Stimulated activated memory B cell treated with anti-CD40 and anti-IgM and Interleukin-4, amounts not matched to agents 10 μg/mL and 1 μg/mL and 100 μg/mL, for 72 hours (primary cell): ENCODE results near the gene NCOR1.
A peak's percentile ranks its signal among the peaks of the same experiment; 100 is the strongest.

ENCODE experiments used
- ATAC-seq: fragments of 150-1000 bp; cut with Tn5 transposase; 2 replicates; pipeline ENCODE4 v1.10.0; 2021
- H3K27ac Mint-ChIP-seq: one replicate; pipeline ENCODE4 v1.8.0; 2022; ENCODE audit warnings: mild to moderate bottlenecking, mixed read lengths
- H3K27me3 Mint-ChIP-seq: one replicate; pipeline ENCODE4 v1.8.0; 2022; ENCODE audit warnings: mixed read lengths
- H3K36me3 Mint-ChIP-seq: one replicate; pipeline ENCODE4 v1.8.0; 2022; ENCODE audit warnings: mixed read lengths
- H3K4me1 Mint-ChIP-seq: one replicate; pipeline ENCODE4 v1.8.0; 2022; ENCODE audit warnings: mixed read lengths
- H3K4me3 Mint-ChIP-seq: one replicate; pipeline ENCODE4 v1.8.0; 2022; ENCODE audit warnings: mild to moderate bottlenecking, moderate library complexity, mixed read lengths
- H3K9me3 Mint-ChIP-seq: one replicate; pipeline ENCODE4 v1.8.0; 2022; ENCODE audit warnings: mixed read lengths

The NCOR1 gene

DNA sequence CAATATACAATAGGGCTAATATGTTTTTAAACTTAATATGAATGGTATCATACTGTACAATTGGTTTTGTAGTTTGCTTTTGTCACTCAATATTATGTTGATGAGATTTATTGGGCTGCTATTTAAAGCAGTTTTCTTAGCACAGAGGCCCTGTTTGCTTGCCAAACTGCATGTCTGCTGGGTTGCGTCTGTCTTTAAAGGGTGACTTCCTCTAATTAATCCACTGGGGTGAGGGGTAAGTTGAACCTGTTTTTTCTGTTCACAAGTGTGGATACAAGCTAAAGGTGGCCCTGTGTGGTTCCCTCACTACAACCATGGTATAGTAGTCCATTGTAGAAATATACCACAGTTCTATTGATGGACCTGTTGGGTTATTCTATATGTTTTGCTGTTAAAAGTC lies 196.0 kb downstream of the NCOR1 start:
- H3K36me3 Mint-ChIP-seq, result peaks cover 49% of the 10 kb centered on the region
- H3K27ac Mint-ChIP-seq, result no peak overlapping the region
- peaks cover 6% of the 10 kb centered on the region for H3K4me1 Mint-ChIP-seq
- no peak overlapping the region for H3K4me3 Mint-ChIP-seq
- no peaks in the 10 kb centered on the region for H3K27me3 Mint-ChIP-seq
- no peaks in the 10 kb centered on the region for H3K9me3 Mint-ChIP-seq
- ATAC-seq, result no peak

DNA sequence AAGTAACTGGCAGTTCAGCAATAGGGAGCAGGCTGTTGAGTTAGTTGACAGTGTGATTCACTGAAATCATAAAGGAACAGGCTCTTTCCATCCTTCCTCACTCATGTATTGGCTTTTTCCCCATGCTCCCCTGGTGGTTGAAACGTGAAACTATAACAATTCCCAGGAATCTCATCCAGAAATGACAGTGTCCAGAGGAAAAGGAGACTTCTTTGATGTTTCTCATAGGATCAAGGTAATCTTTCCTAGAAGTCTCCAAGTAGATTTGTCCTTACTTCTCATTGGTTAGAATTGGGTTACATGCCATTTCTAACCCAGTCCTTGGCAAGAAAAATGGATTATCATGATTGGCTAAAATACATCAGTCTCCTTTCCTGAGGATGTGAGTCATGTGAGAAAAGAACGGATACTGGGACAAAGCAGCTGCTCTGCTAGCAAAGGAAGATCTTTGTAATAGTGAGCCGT lies 201.4 kb downstream of the NCOR1 start:
- no peak for ATAC-seq
- peaks cover 12% of the 10 kb centered on the region for H3K4me1 Mint-ChIP-seq
- H3K27ac Mint-ChIP-seq, result no peak overlapping the region
- no peaks in the 10 kb centered on the region for H3K27me3 Mint-ChIP-seq
- H3K36me3 Mint-ChIP-seq, result peaks cover 42% of the 10 kb centered on the region
- no peaks in the 10 kb centered on the region for H3K9me3 Mint-ChIP-seq
- H3K4me3 Mint-ChIP-seq, result no peak overlapping the region

GRCh38 chr17:16007439-16007838 lies 207.9 kb downstream of the NCOR1 start:
- no peak overlapping the region for H3K27ac Mint-ChIP-seq
- no peaks in the 10 kb centered on the region for H3K27me3 Mint-ChIP-seq
- no peak for ATAC-seq
- peaks cover 72% of the 10 kb centered on the region for H3K36me3 Mint-ChIP-seq
- no peak overlapping the region for H3K4me3 Mint-ChIP-seq
- H3K4me1 Mint-ChIP-seq, result peaks cover 6% of the 10 kb centered on the region
- H3K9me3 Mint-ChIP-seq, result no peaks in the 10 kb centered on the region

DNA sequence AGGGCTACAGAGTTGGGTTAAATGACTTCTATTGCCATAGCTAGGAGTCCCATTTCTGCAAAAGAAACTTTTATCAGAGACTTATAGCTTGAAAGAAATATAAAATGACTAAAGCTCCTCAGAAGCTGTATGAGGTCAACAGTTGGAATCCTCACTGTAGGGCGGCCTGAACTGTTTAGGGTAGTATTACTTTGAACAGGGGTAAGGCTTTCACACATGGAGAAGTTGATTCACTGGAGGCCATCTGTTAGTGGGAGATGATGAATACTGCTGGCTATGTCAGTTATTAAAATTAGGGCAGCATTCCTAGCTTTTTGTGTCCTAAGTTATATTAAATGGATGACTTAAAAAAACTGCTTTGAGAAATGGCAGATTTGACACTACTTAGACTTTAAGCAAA lies 209.7 kb downstream of the NCOR1 start:
- no peaks in the 10 kb centered on the region for H3K9me3 Mint-ChIP-seq
- no peak overlapping the region for H3K27ac Mint-ChIP-seq
- peaks cover 75% of the 10 kb centered on the region for H3K36me3 Mint-ChIP-seq
- H3K27me3 Mint-ChIP-seq, result no peaks in the 10 kb centered on the region
- ATAC-seq, result no peak
- no peak overlapping the region for H3K4me3 Mint-ChIP-seq
- H3K4me1 Mint-ChIP-seq, result peaks cover 17% of the 10 kb centered on the region

DNA sequence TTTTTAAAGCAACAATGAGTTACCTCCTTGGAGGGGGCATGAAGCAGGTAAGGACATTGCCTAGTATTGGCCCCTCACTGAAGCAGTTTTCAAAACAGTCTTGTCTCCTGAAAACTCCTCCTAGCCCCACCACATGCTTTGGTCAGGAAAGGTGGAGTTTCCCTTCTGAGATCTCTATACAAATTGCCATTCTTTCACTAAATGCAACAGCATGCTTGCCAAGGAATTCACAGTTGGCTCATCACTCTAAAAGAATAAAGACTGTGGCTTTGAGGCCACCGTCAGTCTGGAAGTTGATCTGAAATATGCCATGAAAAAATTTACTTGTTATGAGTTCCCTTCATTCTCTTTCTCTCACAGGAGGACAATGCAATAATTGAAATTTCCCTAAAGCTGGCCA lies 211.5 kb downstream of the NCOR1 start:
- no peak overlapping the region for H3K27ac Mint-ChIP-seq

DNA sequence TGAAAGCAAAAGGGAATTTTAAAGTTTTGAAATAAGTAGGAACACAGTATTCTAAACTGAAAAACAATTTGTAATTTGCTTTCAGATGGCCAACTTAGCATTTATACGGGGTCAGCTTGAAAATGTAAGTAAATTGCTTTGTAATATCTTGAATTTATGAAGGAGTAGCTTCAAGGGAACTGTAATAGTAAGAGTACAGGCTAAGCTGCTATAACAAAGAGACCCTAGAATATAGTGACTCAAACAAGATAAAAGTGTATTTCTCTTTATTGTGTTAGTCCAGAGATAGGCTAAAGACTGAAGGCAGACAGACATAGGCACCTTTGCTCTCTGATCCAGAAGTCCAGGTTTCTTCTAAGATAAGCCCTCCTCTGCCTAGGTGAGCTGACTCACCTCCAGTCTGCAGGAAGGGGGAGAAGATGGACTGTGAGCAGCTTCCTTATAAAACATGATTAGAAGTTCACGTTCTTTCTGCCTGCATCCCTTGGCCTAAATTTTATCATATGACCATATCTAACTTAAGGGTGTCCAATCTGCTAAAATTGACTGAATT lies 212.6 kb downstream of the NCOR1 start:
- no peaks in the 10 kb centered on the region for H3K9me3 Mint-ChIP-seq
- no peak for ATAC-seq
- H3K4me3 Mint-ChIP-seq, result no peak overlapping the region
- H3K27me3 Mint-ChIP-seq, result no peaks in the 10 kb centered on the region
- no peak overlapping the region for H3K27ac Mint-ChIP-seq
- peaks cover 57% of the 10 kb centered on the region for H3K36me3 Mint-ChIP-seq
- H3K4me1 Mint-ChIP-seq, result peaks cover 27% of the 10 kb centered on the region

More for the DNA sequence above, 211.5 kb downstream of the NCOR1 start:
- no peak overlapping the region for H3K4me3 Mint-ChIP-seq
- H3K4me1 Mint-ChIP-seq, result peaks cover 22% of the 10 kb centered on the region
- no peaks in the 10 kb centered on the region for H3K27me3 Mint-ChIP-seq
- no peaks in the 10 kb centered on the region for H3K9me3 Mint-ChIP-seq
- peaks cover 68% of the 10 kb centered on the region for H3K36me3 Mint-ChIP-seq
- ATAC-seq, result no peak

- peaks cover 49% of the 10 kb centered on the region for H3K36me3 Mint-ChIP-seq
- H3K27me3 Mint-ChIP-seq, result no peaks in the 10 kb centered on the region
- H3K4me1 Mint-ChIP-seq, result peaks cover 27% of the 10 kb centered on the region
- peak overlapping the region; percentile 85 for H3K4me3 Mint-ChIP-seq
- no peaks in the 10 kb centered on the region for H3K9me3 Mint-ChIP-seq
- H3K27ac Mint-ChIP-seq, result peak overlapping the region; percentile 87
- ATAC-seq, result no peak
These were observed 214.0 kb downstream of the NCOR1 start for GRCh38 chr17:16001226-16001897.

- ATAC-seq, result peak; percentile 70
- peak overlapping the region; percentile 87 for H3K27ac Mint-ChIP-seq
These were observed 215.1 kb downstream of the NCOR1 start for GRCh38 chr17:15999974-16000827.

GRCh38 chr17:15999141-15999973 lies 216.0 kb downstream of the NCOR1 start, which contains the start of the genes TTC19 and ZSWIM7:
Gene TTC19 (plus strand): TSS chr17:15999824. CDS start chr17:15999849, 25 bp downstream.
Gene ZSWIM7 (minus strand): TSS chr17:15999704. CDS start chr17:15999594, 110 bp downstream.
- peak within 1 kb of the TSS; percentile 90 for H3K4me3 Mint-ChIP-seq
- peak within 1 kb of the TSS; percentile 87 for H3K27ac Mint-ChIP-seq
- peaks cover 27% of the 10 kb centered on the region for H3K4me1 Mint-ChIP-seq
- H3K36me3 Mint-ChIP-seq, result peaks cover 37% of the 10 kb centered on the region
- H3K9me3 Mint-ChIP-seq, result no peaks in the 10 kb centered on the region
- ATAC-seq, result peak; percentile 99
- no peaks in the 10 kb centered on the region for H3K27me3 Mint-ChIP-seq

More at GRCh38 chr17:15999974-16000827, 215.1 kb downstream of the NCOR1 start:
- H3K4me1 Mint-ChIP-seq, result peaks cover 27% of the 10 kb centered on the region
- no peaks in the 10 kb centered on the region for H3K27me3 Mint-ChIP-seq
- peaks cover 40% of the 10 kb centered on the region for H3K36me3 Mint-ChIP-seq
- peak overlapping the region; percentile 85 for H3K4me3 Mint-ChIP-seq
- no peaks in the 10 kb centered on the region for H3K9me3 Mint-ChIP-seq

GRCh38 chr17:15998031-15998562 lies 217.2 kb downstream of the NCOR1 start:
- no peaks in the 10 kb centered on the region for H3K27me3 Mint-ChIP-seq
- peaks cover 28% of the 10 kb centered on the region for H3K36me3 Mint-ChIP-seq
- H3K9me3 Mint-ChIP-seq, result no peaks in the 10 kb centered on the region
- H3K4me3 Mint-ChIP-seq, result no peak overlapping the region
- H3K4me1 Mint-ChIP-seq, result peaks cover 27% of the 10 kb centered on the region
- H3K27ac Mint-ChIP-seq, result peak overlapping the region; percentile 87
- no peak for ATAC-seq

GRCh38 chr17:15996322-15996721 lies 219.0 kb downstream of the NCOR1 start:
- Mint-ChIP-seq H3K4me1 (peaks cover 17% of the 10 kb centered on the region), H3K9me3 (no peaks in the 10 kb centered on the region), H3K36me3 (peaks cover 16% of the 10 kb centered on the region), H3K27me3 (no peaks in the 10 kb centered on the region), H3K27ac (no peak overlapping the region), H3K4me3 (no peak overlapping the region)
- ATAC-seq, result no peak

- peaks cover 42% of the 10 kb centered on the region for H3K36me3 Mint-ChIP-seq
- peak; percentile 13 for ATAC-seq
- H3K4me3 Mint-ChIP-seq, result no peak overlapping the region
- no peaks in the 10 kb centered on the region for H3K9me3 Mint-ChIP-seq
- no peaks in the 10 kb centered on the region for H3K27me3 Mint-ChIP-seq
- peaks cover 14% of the 10 kb centered on the region for H3K4me1 Mint-ChIP-seq
- no peak overlapping the region for H3K27ac Mint-ChIP-seq
These were observed 233.4 kb downstream of the NCOR1 start for GRCh38 chr17:15981646-15982580.

DNA sequence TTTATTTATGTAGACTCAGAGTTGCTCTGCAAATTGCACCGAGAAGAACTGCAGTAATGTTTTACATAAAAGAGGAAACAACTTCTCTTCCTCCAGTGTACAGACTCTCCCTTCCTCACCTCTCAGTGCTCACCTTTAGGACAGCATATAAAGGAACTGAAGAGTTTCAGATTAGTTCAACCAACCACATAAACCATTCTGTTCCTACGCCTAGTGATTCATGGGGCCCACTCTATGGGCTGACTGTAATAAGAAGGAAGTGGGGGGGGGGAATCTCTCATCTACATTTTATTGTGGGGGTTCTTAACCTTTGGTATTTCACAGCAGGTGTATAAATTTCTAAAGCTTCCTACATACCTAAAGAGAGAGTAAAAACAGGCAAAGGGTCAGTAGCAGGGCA lies 234.1 kb downstream of the NCOR1 start:
- H3K36me3 Mint-ChIP-seq, result peaks cover 38% of the 10 kb centered on the region
- H3K27ac Mint-ChIP-seq, result no peak overlapping the region
- no peaks in the 10 kb centered on the region for H3K27me3 Mint-ChIP-seq
- no peak overlapping the region for H3K4me3 Mint-ChIP-seq
- ATAC-seq, result peak; percentile 99
- peaks cover 14% of the 10 kb centered on the region for H3K4me1 Mint-ChIP-seq
- no peaks in the 10 kb centered on the region for H3K9me3 Mint-ChIP-seq
